GM19468 (cell line): ENCODE results near the gene CACHD1.
"Not testable (repeated sequence)": the region's sequence is repeated elsewhere in the genome, so short reads cannot be mapped to it uniquely, and the experiment has no call there.

Experiments
- ATAC-seq: cut with Tn5 transposase; IDR thresholded peaks from one replicate; pipeline ENCODE4 v1.9.1; 2021; ENCODE audit warnings: mild to moderate bottlenecking, moderate library complexity, moderate number of reproducible peaks; ENCODE audit not compliant: unreplicated experiment; ENCODE audit errors: extremely low read depth

The CACHD1 gene

DNA sequence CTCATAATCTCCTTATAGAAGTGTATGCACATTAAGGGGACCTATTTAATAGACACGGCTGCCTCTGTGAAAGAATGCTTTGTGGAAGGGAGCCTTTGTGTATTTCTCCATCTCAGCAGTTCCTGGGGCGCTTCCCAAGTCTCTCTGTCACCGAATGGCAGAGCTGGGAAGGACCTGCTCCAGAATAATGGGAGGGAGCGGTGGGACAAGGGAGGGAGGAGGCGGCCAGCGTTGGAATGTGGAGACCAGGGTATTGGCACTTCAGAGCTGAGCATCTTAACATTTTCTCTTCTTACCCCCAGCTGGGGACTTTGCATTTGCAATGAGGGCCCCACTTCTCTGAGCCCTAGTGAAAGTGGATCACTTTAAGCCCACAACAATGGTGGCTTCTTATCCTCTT, 23.9 kb downstream of the CACHD1 start:
- no peak for ATAC-seq

DNA sequence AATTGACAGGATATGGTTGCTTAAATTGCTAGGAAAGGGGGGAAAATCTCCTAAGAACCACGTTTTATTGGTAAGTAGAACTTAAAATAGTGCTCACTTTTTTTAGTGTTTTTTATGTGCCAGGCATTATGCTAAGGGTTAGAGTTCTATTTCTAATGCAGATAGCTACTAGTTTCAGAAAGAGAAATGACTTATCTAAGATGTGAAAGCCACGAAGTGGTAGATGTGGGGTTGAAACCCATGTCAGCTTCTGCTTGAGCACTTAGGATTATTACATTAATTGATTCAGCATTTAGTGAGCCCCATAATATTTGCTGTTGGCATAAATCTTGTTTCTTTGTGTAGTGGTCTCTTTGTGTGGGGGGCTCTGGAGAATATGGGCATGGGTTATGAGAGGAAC, 24.7 kb downstream of the CACHD1 start:
- ATAC-seq = no peak

DNA sequence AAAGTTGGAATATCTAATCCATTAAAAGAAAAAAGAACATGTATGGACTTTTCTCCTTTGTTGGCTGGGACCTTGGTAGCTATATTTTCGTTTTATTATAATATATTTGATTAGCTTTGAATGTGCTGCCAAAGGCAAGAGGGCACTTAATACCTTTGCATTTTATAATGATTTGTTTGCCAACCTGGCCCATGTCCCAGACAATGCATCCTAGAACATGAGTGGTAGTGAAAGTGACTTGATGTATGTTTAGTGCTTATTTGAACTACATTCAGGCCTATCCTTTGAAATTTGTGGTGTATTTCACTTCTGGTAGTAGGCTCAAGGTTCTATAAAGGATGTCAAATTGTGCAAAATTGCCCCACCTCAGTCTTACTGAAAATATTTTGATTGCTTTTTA, 25.9 kb downstream of the CACHD1 start:
- no peak for ATAC-seq

DNA sequence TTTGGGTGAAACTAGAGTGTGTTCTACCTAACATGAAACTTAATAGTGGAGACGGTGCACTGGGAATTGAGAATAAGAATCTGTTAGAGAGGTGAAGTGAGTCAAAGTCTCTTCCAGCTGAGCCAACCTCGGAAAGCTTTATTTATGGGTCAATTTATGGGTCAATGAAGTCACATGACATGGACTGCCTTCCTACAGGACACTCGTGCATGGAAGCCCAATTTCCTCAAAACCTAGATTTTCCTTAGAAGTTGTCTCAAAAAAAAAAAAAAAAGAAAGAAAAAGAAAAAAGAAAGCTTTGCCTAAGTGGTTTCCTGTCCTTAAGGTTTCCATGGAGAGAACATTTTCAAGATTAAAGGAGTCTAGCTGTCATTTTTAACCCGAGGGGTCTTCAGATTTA, 26.7 kb downstream of the CACHD1 start:
- no peak for ATAC-seq

DNA sequence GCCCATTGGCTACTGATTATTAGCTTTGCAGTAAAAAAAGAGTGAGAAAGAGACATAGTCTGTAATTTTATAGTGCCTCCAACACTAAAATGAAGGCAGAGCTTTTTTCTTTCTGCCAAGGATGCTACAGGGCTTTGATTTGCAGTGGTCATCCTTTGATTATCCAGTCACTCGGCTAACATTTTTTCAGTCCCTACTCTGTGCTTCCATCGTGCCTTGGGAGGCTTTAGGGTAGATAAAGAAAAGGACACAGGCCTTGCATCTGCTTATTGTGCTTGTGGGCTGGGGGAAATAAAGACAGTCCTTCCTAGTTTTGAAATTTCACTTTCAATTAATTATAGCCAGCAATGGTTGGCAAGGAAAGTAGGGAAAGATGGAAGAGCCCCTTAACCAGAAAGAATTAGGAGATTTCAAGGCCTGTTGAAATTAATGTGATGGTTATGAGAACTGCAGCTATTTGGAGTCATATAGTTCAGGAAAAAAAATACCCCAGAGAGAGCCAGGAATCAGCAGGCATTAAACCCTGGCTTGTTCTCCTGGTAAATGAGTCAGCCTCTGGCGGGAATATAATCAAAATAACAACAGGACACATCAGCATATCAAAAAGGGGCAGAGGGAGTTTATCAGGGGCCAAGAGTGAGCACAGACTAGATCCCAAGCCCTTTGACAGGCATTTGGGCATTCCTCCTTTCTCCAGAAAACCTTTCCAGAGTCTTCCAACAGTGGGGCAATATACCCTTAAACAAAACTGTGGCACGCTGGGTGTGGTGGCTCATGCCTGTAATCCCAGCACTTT, 27.4 kb downstream of the CACHD1 start:
- ATAC-seq = no peak

DNA sequence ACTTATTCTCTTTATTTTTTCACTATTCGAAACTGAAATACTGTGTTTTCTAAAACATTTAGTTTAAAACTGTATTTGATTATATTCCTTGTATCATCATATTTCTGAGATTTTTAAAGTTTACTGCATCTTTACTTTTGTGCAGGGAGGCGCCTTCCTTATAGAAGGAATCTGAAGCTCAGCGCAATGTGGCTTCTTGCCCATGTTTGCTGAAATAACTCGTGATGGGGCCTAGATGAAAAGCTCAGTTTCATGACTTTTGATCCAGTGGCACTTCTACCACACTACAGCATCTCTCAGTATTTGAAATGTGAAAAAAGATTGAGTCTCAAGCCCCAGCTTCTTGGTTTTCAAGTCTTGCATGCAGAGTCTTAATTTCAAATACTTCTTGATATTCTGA, 28.4 kb downstream of the CACHD1 start:
- no peak for ATAC-seq

DNA sequence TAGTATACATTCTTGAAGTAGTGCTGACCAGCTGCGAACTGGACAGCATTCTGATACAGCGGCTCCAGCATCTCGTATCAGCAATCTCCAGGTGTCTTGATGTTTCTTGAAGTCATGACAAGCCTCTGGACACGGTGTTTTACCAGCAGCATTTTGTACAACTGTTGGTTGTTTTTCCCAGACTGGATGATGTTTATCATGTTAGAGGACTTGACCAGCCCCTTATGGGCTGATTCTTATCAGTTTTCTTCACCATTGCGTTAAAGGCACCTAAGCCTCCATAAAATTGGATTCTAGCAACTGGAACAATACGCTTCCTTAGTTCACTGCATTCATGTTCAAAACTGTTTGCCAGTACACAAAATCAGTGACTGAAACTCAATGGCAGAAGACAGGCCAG, 29.1 kb downstream of the CACHD1 start:
- ATAC-seq = no peak

DNA sequence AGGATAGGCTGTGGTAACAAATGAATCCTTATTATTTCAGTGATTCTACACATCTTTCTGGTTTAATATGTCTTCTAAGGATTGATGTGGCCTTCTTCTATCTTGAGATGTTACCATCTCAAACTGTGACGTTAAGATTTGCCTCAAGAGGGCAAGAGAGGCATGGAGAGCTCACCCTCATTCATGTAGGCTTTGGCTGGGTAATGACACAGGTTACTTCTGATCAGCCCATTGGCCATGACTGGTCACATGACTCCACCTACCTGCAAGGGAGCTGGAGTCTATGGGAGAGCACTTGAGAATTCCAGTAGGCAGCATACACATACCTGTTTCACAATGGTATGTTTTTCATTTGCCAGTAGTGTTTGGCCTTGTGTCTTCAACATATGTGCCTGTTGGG, 30.0 kb downstream of the CACHD1 start:
- ATAC-seq = no peak

DNA sequence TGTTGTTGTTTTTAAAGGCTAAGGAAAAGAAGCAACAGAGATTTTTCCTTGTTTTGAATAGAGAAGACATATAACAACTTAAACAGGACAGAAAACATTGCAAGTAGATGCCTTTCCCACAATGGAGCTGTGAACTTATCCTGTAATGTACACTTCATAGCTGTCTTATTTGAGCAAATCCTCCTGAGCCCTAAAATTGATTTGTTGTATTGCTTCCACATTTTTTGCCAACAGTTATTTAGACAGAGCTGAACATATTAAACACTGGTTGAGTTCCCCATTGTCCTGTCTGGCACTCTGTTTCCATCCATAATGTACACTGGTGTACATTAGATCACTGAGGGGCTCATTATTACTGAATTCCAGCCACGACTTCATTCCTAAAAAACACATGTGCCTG, 32.2 kb downstream of the CACHD1 start:
- ATAC-seq = no peak

DNA sequence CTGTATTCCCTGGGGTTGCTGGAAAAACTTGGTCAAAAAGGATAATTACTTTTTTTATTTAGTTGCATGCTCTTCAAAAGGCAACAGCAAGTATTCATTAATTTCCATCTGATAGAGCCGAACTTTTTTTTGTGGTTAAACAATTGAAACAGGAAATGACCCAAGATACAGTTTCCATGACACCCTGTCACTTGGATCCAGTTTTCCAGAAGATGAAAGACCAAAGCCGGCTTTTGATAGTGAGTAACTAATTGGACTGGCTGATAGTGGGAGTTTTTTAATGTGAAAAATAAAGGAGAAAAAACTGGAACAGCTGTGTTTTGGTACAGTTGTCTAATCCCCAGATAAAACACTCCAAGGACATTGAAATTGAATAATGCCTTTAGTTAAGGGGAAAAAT, 33.0 kb downstream of the CACHD1 start:
- no peak for ATAC-seq

DNA sequence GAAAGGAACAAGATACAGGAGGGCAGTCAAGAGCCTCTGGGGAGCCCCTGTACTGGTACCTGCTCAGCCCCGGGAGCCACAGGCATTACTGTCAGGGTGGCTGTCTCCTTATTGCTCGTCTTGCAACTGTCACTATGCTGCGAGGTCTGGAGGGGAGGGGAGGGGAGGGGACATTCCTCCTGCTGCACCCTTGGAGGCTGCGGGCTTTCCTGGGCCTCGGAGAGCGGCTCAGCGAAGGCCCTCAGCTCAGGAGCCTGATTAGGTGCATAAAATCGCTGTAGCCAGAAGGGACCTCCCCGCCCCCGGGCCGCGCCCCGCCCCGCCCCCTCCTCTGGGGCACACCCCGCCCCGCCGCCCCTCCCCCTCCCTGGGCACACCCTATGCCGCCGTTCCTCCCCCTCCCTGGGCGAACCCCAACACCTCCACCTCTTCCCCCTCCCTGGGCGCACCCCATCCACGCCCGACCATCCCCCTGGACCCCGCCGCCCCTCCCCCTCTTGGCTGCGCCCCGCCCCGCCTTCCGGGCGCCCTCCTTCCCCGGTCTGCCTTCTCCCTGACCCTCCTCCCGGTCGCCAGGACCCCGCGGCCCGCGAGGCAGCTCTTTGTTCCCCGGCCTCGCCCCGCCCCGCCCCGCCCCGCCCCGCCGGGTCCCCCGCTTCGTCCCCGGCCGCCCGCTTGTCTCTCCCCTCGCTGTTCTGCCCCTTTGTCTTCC, 35.5 kb downstream of the CACHD1 start:
- no peak for ATAC-seq

DNA sequence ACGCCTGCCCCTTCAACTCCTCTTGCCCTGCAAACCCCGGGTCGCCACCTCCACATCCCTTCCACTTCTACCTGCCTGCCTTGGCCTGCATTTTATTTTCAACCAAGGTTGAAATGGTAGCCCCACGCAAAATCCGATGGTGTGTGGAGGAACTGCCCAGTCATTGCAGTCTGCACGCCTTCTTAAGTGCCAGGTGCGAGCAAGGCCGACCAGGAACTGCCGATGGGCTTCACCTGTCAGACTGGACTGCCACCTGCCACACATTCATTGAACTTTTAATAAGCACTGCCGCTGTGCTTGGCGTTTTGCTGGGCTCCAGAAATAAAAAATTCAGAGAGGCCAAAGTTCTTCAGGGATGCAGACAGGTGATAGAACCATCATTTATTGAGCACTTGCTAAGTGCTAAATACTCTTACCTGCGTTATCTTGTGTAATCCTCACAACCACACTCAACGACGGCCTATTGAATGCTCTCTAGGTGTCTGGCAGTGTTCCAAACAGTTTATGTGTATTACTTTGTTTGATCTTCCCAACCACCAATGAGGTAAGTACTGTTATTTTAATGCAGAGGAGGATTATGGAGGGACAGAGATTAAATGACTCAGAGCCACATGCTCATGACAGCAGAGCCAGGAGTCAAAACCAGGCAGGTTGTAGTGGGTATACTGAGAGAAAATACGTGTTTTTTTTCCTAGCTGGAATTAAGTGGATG, 36.2 kb downstream of the CACHD1 start:
- no peak for ATAC-seq

DNA sequence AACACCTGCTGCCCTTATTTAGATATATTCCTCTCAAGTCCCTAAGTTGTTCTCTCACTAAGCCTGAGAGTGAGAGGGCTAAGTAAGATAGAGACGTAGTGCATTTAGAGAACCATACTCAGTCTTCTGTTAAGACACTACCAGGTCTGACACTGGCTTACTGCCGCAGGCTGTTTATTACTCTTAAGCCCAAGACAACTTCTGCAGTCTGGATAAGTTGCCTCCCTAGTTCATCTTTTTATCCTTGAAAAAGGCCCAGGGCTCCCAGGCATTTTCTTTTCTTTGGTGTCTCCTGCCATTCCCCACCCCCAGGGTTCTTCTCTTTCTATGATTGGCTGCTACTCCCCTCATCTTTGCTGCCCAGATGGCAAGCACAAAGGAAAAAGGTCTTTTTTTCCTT, 38.7 kb downstream of the CACHD1 start:
- ATAC-seq = no peak

DNA sequence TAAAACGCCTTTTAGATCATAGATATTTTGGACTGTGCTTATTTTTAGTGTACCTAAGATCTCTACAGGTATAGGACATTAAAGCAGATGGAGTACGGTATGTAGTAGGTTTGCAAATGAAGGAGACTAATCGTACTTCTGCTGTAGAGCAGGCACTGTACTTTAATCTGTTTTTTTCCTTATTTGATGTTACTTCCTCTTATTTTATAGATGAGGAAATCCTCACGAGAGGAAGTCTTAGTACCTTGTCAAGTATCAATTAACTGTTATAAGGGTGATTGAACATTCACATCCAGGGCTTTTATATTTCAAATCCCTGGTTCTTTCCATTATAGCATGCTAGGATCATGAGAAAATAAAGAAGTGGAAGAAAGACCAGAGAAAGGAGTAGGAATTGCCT, 41.1 kb downstream of the CACHD1 start:
- no peak for ATAC-seq

DNA sequence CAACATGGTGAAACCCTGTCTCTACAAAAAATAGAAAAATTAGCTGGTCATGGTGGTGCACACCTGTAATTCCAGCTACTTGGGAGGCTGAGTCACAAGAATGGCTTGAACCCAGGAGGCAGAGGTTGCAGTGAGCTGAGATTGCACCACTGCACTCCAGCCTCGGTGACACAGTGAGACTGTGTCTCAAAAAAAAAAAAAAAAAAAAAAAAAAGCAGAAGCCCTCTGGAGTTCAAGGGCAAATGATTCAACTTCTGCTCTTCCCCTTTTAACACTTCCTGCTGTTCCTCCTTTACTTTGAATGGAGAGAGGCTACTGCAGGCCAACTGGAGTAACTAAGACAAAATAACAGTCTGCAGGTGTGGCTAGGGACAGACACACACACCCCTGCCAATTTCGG, 42.3 kb downstream of the CACHD1 start:
- ATAC-seq = not testable (repeated sequence)

DNA sequence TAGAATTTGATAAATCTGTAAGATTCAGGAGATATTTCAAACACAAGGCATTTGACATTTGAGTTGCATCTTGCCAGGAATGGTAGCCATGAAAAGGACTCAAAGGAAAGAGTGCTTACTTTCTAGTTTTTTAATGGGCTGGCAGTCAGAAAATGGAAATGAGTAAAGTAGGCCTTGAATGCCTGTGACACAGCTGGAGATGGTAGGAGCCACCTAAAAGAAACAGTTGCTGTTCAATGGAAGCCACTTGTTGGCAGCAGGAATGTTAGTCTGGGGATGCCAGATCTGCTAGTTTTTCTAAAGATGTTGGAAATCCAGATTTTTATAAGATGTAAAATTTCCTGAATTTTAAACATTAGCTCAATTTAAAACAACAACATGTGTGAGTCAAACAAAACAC, 43.6 kb downstream of the CACHD1 start:
- ATAC-seq = no peak

DNA sequence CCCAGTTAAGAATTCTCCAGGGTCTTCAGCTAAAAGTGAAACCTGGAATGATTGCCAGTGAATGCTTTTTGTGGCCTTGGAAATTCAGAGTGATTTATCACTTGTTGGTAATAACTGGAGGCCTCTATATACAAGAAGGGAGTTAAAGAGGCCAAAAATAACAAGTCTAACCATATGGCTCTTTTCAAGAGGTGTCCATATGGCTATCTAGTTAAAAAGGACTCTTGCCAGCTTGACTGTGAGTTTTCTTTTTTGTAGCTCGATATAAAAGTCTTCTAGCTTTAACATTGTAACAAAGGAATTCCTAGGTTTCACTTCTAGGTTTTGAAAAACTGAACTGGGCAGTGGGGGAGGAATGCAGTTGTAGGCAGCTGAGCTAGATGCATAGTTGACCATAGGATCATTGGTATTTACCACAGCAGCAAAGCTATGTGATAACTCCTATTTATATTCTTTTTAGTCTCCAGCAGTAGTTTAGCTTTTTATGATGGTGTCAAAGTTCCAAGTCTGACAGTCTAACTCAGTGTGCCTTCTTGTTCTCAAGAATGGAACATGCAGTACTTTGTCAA, 44.4 kb downstream of the CACHD1 start:
- ATAC-seq = no peak

DNA sequence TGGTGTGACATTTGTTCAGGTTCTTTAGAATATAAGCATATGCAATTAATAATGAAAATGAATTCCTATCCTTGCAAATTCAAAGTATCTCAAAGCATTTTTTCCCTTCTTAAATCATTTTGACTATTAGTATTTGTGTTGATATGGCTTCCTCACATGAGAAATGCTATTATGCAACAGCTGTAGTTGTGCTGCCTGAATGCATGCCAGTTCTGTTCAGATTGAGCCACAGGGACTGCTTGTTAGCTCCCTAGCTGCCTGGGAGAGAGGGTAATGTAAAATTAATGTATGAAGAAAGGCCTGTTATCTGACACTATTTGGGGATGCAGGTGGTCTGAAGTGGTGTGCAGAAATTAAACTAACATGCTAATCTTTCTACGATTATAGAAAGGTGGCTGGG, 45.5 kb downstream of the CACHD1 start:
- ATAC-seq = no peak

DNA sequence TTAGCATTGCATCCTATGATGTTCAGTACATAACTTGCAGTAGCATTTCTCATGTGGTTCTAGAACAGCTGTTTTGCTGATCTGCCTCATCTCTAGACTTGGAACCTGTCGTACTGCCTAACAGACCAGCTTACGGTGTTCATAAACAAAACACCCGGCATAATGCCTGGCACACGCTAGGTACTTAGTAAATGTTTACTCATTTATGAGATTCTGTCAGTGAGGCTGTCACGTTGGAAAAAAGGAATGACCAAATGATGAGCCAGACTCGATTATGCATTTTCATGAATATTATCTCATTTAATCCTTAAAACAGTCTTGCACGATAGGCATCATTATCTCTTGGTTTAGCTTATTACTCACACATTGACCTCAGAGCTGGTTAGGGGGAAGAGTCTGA, 46.4 kb downstream of the CACHD1 start:
- no peak for ATAC-seq

DNA sequence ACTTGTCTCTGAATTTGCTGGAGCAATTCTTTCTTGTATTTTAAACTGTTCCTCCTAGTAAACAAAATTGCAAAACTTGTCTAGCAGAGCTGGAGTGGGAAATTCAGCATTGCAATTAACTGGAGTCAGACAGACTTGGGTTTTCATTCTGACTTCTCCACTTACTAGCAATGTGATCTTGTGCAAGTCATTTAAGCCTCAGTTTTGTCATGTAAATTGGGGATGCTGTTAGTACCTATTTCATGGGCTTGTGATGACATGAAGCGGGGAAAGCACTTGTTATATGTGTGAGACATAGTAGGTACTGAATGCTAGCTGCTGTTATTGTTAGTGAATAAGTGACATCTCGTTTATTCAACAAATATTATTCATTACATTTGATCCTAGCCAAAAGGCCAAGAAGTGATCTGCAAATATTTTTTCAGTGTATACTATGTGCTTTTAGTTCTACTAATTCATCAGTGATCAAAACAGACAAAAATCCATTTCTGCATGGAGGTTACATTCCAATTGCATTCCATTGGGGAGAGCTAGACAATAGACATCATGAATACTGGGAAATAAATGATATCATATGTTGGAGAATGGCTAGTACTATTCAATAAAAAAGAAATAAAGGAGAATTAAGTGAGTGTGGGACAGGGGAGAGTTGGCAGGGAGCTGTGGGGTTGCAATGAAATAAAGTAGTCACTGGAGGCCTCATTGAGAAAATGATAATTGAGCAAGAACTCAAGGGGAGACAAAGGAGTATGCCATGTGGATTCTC, 47.1 kb downstream of the CACHD1 start:
- ATAC-seq = no peak
